HK-2 (cell line): Measurements from ENCODE around the gene HRH3.

Source experiments
- DNase-seq: peaks from one replicate; pipeline ENCODE4 v3.0.0-alpha.2; 2018; ENCODE audit not compliant: unreplicated experiment

The HRH3 gene

GRCh38 chr20:62200491-62201172, 19.4 kb downstream of the HRH3 start:
- no peak for DNase-seq

GRCh38 chr20:62198931-62199330, 21.1 kb downstream of the HRH3 start:
- DNase-seq, result no peak

- DNase-seq, result no peak
Measured at GRCh38 chr20:62198496-62198895, 21.6 kb downstream of the HRH3 start.

- no peak for DNase-seq
Measured at GRCh38 chr20:62197801-62198200, 22.3 kb downstream of the HRH3 start.

GRCh38 chr20:62197311-62197710, 22.8 kb downstream of the HRH3 start:
- DNase-seq, result no peak

GRCh38 chr20:62196286-62196685, 23.8 kb downstream of the HRH3 start:
- DNase-seq, result no peak

GRCh38 chr20:62195736-62196135, 24.3 kb downstream of the HRH3 start:
- no peak for DNase-seq

- no peak for DNase-seq
Measured at GRCh38 chr20:62195075-62195405, 25.0 kb downstream of the HRH3 start.

GRCh38 chr20:62193079-62194025, 26.7 kb downstream of the HRH3 start:
- DNase-seq, result no peak

- no peak for DNase-seq
Measured at GRCh38 chr20:62192635-62193034, 27.4 kb downstream of the HRH3 start.

GRCh38 chr20:62191781-62192559, 28.1 kb downstream of the HRH3 start:
- DNase-seq, result no peak

- DNase-seq, result no peak
Measured at GRCh38 chr20:62190639-62191411, 29.3 kb downstream of the HRH3 start.

GRCh38 chr20:62186887-62187866, 32.9 kb downstream of the HRH3 start:
- DNase-seq, result no peak

GRCh38 chr20:62186096-62186426, 34.0 kb downstream of the HRH3 start:
- no peak for DNase-seq

- no peak for DNase-seq
Measured at GRCh38 chr20:62183426-62184142, 36.5 kb downstream of the HRH3 start.

- peak; percentile 97 for DNase-seq
Measured at GRCh38 chr20:62182469-62183425, 37.3 kb downstream of the HRH3 start, which contains the start of gene MTG2. Gene MTG2 (plus strand): TSS chr20:62183028. CDS start chr20:62193421, 10,393 bp downstream.

GRCh38 chr20:62181808-62182207, 38.3 kb downstream of the HRH3 start:
- no peak for DNase-seq

GRCh38 chr20:62179162-62179504, 40.9 kb downstream of the HRH3 start:
- no peak for DNase-seq
